Hepatocyte (in vitro differentiated cells): ENCODE results near the gene PSMC1.
"Not testable (repeated sequence)": the region's sequence is repeated elsewhere in the genome, so short reads cannot be mapped to it uniquely, and the experiment has no call there.

Experiments used
- EZH2 ChIP-seq: fragments of 200-600 bp; sonication (generic); IDR thresholded peaks from 2 replicates; pipeline ENCODE4 v1.6.1; 2016; ENCODE audit warnings: antibody characterized with exemption, mild to moderate bottlenecking, borderline replicate concordance
- EZH2phosphoT487 ChIP-seq: fragments of 200-600 bp; sonication (generic); IDR thresholded peaks from one replicate; pipeline ENCODE4 v1.6.1; 2018; ENCODE audit warnings: antibody characterized with exemption, mild to moderate bottlenecking, low read depth, moderate library complexity; ENCODE audit not compliant: unreplicated experiment, severe bottlenecking
- TF ChIP-seq, protein P1 (sequence below): fragments of 200-600 bp; sonication (generic); IDR thresholded peaks from 2 replicates; pipeline ENCODE4 v1.5.1; 2016; ENCODE audit warnings: antibody characterized with exemption, mild to moderate bottlenecking; ENCODE audit not compliant: poor library complexity

DNA sequence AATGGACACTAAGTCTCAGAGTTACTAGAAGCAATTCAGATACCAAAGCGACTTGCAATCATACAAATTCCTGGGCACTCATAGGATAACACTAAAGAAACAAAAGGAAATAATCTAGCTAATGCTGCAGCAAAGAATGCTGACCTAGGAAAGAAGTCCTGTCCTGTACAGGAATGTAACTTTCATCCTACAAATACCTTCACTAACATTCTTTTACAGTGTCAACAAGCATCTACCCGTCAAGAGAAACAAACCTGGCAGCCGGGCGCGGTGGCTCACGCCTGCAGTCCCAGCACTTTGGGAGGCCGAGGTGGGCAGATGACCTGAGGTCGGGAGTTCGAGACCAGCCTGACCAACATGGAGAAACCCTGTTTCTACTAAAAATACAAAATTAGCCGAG is 8.9 kb upstream of the PSMC1 start:
- TF ChIP-seq, protein P1, sequence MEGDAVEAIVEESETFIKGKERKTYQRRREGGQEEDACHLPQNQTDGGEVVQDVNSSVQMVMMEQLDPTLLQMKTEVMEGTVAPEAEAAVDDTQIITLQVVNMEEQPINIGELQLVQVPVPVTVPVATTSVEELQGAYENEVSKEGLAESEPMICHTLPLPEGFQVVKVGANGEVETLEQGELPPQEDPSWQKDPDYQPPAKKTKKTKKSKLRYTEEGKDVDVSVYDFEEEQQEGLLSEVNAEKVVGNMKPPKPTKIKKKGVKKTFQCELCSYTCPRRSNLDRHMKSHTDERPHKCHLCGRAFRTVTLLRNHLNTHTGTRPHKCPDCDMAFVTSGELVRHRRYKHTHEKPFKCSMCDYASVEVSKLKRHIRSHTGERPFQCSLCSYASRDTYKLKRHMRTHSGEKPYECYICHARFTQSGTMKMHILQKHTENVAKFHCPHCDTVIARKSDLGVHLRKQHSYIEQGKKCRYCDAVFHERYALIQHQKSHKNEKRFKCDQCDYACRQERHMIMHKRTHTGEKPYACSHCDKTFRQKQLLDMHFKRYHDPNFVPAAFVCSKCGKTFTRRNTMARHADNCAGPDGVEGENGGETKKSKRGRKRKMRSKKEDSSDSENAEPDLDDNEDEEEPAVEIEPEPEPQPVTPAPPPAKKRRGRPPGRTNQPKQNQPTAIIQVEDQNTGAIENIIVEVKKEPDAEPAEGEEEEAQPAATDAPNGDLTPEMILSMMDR: not testable (repeated sequence)
- TF ChIP-seq EZH2, EZH2phosphoT487: not testable (repeated sequence)
